Kidney tubule cell (primary cell): ENCODE results near the gene STRBP.
"Not testable (repeated sequence)": the region's sequence is repeated elsewhere in the genome, so short reads cannot be mapped to it uniquely, and the experiment has no call there.

Experiments
- DNase-seq: peaks from one replicate; pipeline ENCODE4 v3.0.0-alpha.2; 2018; ENCODE audit warnings: low spot score

Gene STRBP

GRCh38 chr9:123283048-123283408, 14.6 kb upstream of the STRBP start:
- no peak for DNase-seq

DNA sequence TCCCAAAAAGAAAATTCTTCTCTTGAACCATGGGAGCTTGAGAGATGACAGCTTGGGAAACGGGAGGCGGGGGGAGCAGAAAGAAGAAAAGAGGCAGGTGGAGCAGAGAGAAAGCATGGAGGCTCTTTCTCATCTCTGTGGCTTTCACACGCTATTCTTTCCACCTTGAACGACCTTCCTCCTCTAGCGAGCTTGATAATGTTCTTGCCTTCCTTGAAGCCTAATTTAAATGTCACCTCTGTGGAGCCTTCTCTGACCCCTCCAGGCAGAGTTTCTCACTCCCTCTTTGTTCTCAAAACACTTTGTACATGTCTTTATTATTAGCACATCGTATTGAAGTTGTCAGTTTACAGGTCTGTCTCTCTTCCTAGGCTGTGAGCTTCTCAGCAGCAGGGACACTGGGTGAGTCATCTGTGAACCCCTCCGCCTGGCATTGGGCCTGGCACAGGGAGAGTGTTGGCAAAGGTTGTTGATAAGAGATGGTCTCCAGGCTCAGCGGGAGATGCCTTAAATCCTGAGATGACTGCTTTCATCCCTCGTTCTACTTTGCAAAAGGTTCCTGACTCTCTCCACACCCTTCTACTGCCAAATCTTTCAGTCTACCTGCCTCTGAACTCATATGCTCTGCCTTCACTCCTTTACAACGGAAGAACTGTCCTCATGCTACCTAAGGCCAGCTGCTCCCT, 14.1 kb upstream of the STRBP start:
- DNase-seq: peak; percentile 18

- no peak for DNase-seq
Measured at GRCh38 chr9:123281659-123282350, 13.4 kb upstream of the STRBP start.

GRCh38 chr9:123278879-123279493, 10.6 kb upstream of the STRBP start:
- not testable (repeated sequence) for DNase-seq

DNA sequence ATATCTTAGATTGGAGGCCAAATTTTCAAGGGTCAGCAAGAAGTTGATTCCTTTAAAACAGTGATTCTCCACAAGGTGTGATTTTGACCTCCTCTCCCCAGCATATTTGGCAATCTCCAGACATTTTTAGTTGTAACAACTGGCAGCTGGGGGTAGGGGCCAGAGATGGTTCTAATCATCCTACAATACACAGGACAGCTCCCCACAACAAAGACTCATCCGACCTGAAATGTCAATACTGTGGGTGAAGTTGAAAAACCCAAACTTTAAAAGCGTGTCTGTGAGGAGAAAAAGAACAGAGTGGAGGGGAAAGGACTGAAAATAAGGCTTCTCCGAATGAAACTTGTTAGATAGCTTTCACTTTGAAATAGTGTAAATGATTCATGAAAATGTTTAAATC, 10.0 kb upstream of the STRBP start:
- DNase-seq: no peak

- DNase-seq: no peak
Measured at GRCh38 chr9:123276551-123276950, 8.2 kb upstream of the STRBP start.

DNA sequence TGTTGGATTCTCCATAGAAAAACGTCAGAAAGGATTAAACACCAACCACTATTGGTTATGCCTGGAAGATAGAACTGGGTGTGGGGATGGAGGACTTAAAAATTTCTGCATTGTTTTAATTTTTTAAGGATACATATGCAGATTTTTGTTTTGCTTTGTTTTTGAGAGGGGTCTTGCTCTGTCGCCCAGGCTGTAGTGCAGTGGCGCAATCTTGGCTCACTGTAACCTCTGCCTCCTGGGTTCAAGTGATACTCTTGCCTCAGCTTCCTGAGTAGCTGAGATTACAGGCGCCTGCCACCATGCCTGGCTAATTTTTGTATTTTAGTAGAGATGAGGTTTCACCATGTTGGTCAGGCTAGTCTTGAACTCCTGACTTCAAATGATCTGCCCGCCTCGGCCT, 2.7 kb upstream of the STRBP start:
- not testable (repeated sequence) for DNase-seq

DNA sequence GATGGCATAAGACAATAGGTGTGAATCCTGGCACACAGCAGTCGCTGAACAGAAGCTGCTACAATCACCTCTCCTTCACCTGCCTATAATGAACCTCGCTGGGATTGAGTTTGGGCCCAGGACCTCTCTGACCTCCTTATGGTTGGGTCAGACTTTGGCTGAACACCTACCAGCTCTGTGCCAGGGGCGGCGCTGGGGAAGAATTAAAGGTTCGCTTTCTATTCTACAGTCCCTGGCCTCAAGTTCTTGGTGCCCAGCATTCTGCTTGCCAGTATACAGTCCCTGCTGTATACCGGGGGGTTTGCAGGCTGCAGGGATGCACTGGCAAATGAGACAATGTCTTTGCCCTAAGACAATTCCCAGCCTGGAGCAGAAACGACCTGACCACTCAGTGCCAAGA, 895 bp upstream of the STRBP start:
- DNase-seq: no peak

GRCh38 chr9:123268199-123268464, 254 bp downstream of the STRBP start:
- DNase-seq: no peak

DNA sequence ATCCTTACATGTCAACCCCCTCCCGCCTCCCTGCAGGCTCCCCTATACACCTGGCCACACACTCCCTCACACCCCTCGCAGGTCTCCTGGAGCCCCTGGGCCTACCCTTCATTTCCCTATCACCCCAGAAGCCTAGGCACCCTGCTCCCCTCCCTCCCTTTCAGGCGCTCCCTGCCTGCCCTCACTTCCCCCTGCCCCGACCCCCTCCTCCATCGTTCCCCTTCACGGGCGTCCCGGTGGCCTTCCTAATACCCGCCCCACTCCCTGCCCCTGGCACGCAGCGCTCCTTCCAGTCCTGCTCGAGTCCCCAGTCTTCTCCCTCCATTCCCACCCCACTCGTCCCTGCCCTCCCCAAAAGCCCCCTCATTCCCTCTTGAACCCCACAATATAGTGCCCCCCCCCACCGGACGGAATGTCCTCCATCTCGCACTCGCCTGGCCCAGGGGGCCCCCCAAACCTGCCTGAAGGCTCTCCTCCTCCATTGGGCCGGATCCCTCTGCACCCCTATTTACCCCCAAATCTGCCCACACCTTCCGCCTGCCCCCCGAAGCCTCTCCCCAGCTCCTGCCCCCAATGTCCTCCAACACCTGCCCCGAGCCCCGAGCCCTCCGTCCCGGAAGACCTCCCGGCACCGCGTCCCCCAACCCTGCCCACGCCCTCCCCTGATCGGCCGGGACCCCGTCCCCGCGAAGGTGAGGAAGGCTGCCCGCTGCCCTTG, 746 bp downstream of the STRBP start:
- no peak for DNase-seq

- DNase-seq: no peak
Measured at GRCh38 chr9:123266655-123267399, 1.6 kb downstream of the STRBP start.

- DNase-seq: no peak
Measured at GRCh38 chr9:123265833-123266232, 2.6 kb downstream of the STRBP start.

- DNase-seq: no peak
Measured at GRCh38 chr9:123263227-123263626, 5.2 kb downstream of the STRBP start.

GRCh38 chr9:123262338-123262737, 6.0 kb downstream of the STRBP start:
- no peak for DNase-seq

DNA sequence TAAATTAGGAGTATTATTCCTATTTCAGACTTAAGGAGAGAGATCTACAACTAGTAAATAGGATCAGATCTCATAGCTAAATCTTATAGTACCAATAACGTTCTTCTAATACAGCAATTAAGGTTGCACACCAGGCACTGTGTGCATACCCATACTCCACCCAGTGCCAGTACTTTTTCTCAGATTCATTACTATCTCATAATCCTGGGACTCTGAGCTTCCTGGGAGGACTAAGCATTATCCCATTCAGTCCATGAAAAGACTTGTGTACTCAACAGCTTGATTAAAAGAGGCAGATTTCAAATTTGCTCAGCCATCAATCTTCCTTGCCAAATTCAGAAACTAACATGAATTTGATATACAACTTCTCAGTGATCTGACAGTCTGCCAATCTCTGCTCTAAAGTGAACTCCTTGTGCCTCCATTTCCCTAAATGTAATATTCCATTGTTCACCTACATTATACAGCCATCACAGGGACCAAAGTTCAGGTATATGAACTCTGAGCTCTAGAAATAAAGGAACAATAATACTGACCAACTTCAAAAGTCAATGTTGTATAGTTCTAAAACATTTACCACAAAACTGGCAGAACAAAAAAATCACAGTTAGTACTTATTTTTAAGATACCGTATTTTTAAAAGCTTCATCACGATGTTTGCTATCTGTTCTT, 7.2 kb downstream of the STRBP start:
- no peak for DNase-seq

- no peak for DNase-seq
Measured at GRCh38 chr9:123260340-123260739, 8.0 kb downstream of the STRBP start.

- DNase-seq: no peak
Measured at GRCh38 chr9:123257276-123257675, 11.1 kb downstream of the STRBP start.

GRCh38 chr9:123255718-123256117, 12.7 kb downstream of the STRBP start:
- no peak for DNase-seq

DNA sequence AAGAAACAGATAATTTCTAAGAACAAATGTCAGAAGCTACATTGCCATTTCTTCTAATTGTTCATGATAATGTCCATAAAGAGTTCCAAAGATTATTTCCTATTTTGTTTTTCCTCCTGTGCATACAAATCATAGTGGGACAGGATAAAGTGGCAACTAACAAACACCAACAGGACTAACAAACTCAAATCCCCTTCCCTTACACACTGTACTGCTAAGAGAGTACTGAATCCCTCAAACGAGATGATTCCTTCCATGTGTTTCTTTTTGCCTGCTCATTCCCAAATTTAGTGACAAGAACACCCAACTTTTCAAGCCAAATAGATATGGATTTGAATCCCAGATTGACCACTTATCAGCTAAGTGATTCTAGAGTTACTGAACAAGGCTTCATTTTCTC, 15.2 kb downstream of the STRBP start:
- no peak for DNase-seq

DNA sequence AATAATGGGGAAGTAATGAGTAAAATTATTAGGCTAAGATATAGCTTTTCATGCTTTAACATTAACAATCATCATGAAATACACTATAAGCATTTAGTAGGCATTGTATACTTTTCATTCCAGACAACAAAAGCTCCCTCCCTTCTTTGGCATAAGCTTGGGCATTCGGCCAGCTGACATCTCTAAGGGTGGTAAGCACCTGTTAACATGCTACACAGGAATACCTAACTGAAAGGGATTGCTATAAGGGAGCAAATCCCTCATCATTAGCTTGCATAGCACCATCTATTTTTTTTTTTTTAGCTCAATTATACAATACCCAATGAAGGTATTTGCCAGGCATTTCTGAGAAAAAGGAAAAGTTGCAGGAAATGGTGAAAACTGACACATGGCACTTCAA, 16.6 kb downstream of the STRBP start:
- DNase-seq: no peak

- DNase-seq: no peak
Measured at GRCh38 chr9:123251324-123251723, 17.1 kb downstream of the STRBP start.

- DNase-seq: no peak
Measured at GRCh38 chr9:123250504-123250903, 17.9 kb downstream of the STRBP start.
